ENCODE measurements around the gene ARHGAP18.
"Not testable (repeated sequence)": the region's sequence is repeated elsewhere in the genome, so short reads cannot be mapped to it uniquely, and the experiment has no call there.

The ARHGAP18 gene

GRCh38 chr6:129597023-129597713 is 112.8 kb downstream of the ARHGAP18 start:
- DNase-seq (ENCODE audit: low read depth in 2 of 3, low spot score in 1 of 3) = no peak

- DNase-seq (ENCODE audit: low read depth in 2 of 3, low spot score in 1 of 3) = no peak
Measured at GRCh38 chr6:129596522-129596921, 113.5 kb downstream of the ARHGAP18 start.

- no peak for DNase-seq (ENCODE audit: low read depth in 2 of 3, low spot score in 1 of 3)
Measured at GRCh38 chr6:129593233-129593564, 116.8 kb downstream of the ARHGAP18 start.

DNA sequence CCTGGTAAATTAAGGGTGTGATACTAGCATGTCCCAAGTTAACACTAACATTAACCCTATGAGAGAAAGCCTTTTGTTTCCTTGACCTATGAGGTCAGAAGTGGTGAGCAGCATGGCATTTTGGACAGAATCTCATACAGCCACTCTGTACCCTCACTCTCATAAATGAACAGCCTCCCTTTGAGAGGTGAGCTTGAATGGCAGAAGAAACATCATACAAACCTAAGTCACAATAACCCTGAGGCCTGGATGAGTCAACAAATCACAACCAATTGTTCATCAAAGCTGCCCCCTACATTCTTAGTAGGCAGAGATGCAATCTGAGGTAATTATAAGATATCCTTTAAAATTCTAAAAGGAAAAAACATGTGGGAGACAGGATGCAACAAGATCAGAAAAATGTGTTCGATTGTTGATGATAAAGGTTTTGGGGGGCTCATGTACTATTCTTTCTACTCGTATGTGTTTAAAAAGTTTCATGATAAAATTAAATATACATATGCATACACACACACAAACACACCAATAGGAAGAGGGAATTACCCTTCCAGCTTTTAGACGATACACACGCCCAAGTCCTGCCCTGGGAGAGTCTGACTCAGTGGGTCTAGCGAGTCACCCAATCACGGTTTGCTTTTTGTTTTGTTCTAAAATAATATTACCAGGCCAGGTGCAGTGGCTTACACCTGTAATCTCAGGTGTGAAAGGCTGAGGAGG is 117.3 kb downstream of the ARHGAP18 start:
- DNase-seq (ENCODE audit: low read depth in 2 of 3, low spot score in 1 of 3) = no peak

DNA sequence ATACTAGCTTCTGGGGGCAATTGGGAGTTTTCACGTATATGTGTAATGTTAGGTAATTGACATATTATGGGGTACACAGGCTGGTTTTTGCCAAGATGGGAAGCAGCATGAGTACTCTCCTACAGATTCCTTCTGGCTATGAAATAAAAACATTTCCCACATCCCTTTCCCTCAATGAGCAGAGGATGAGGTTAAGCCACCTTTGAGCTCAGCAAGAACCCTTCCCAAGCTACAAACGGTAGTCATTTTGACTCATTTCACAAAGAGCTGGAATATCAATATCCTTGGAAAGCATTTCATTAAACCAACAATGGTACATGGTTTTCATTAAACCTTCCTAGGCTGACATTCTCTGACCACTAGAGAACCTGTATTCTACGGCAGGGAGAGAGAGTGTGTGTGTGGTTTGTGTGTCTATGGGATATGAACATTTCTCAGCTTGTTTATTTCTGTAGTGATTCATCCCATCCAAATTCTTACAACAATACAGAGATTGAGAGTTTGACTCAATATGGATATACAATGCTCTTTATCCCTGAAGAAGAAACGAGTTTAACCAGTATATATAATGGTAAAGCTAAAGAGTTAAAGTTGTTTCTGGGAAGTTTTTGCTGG is 119.5 kb downstream of the ARHGAP18 start:
- DNase-seq (ENCODE audit: low read depth in 2 of 3, low spot score in 1 of 3) = no peak

DNA sequence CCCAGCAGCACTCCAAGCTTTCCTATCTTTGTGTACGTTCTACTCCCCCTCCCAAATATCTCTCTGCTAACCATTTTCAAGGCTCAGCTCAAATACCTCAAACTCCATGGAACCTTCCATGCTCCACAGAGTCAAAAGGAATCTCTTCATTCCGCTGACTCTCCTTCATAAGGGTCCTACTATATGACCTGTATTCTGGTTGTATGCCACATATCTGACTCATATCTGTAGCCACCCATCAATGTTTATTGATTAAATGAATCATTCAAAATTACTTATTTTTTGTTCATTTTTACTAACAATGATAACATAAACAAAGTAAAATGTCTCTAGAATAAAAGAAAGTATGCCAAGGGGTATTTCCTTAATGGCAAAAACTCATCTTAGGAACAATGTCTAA is 123.2 kb downstream of the ARHGAP18 start:
- DNase-seq (ENCODE audit: low read depth in 2 of 3, low spot score in 1 of 3) = no peak

- DNase-seq (ENCODE audit: low read depth in 2 of 3, low spot score in 1 of 3) = no peak
Measured at GRCh38 chr6:129583866-129584265, 126.1 kb downstream of the ARHGAP18 start.

DNA sequence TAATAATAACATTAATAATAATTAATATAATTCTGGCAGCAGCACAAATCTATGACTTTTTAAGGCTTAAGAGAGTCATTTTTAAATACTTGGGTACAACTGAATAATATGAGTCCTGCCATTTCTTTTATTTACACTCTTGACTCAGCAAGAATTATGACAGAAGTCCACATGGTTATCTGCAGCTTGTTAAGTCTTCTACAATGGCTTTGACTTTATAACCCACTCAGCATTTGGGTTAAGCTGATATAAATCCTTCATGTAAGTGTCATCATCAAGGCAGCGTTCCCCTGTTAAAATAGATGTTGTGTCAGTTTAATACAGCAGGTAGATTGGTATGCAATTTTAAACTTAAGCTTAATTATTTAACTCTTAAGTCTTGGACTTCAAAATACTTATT is 131.7 kb downstream of the ARHGAP18 start:
- no peak for DNase-seq (ENCODE audit: low read depth in 2 of 3, low spot score in 1 of 3)

DNA sequence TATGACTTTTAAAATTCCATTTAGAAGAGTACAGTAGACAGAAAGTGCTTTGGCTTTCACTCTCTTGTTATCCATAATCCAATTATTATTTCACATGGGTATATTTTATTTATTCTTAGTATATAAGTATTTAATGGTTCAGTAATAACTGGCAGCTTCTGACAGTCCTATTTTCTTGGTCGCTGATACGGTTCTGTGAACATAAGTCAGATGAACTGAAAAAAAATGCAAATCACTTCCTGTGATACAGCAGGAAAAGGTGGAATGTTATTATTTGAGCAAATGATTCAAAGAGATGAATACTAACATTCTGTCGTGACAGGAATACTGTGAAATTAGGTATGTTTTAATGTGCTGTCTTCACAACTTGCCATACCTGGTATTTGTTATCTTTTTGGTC is 132.3 kb downstream of the ARHGAP18 start:
- DNase-seq (ENCODE audit: low read depth in 2 of 3, low spot score in 1 of 3) = no peak

DNA sequence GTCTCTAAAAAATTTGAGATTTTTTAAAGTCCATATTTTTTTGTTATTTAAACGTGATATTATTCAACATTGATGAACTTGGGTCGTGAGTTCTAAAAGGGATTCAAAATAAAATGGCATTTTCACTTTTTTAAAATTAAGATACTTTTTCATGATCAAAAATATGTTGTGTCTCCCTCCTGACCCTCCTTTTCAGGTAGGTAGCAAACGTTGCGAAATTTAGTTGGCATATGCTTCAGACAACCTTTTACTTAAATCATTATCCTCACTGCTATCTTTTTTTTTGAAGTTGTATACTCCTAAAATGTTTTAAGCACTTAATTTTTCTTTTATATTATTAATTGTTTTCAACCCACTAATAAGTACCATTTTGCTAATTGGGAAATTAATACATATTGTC is 133.5 kb downstream of the ARHGAP18 start:
- no peak for DNase-seq (ENCODE audit: low read depth in 2 of 3, low spot score in 1 of 3)

DNA sequence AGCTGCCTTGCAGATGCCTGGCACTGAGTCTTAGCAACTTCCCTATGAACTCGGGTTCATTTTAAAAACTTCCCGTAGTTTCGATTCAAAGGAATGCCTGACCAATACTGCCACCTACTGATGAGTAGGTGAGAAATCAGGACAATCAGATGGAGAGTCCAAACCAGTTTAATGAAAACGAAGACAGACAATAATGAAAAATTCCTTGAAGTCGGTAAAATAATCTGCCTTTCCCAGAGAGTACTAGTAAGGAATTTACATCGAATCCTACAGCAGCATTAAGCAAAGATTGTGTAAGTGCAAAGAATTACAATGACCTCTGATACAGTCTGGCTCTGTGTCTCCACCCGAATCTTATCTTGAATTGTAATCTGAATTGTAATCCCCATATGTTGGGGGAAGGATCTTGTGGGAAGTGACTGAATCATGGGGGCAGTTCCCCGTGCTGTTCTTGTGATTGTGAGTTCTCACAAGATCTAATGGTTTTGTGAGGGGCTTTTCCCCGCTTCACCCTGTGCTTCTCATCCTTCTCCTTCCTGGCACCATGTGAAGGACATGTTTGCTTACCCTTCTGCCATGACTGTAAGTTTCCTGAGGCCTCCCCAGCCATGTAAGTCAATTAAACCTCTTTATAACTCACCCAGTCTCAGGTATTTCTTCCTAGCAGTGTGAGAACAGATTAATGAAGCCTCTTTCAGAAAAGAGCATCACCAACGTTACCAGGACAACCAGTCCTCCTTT is 134.4 kb downstream of the ARHGAP18 start:
- DNase-seq (ENCODE audit: low read depth in 2 of 3, low spot score in 1 of 3) = no peak

DNA sequence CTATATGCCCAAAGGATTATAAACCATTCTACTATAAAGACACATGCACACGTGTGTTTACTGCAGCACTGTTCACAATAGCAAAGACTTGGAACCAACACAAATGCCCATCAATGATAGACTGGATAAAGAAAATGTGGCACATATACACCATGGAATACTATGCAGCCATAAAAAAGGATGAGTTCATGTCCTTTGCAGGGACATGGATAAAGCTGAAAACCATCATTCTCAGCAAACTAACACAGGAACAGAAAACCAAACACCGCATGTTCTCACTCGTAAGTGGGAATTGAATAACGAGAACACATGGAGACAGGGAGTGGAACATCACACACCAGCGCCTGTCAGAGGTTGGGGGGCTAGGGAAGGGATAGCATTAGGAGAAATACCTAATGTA is 135.4 kb downstream of the ARHGAP18 start:
- DNase-seq (ENCODE audit: low read depth in 2 of 3, low spot score in 1 of 3) = not testable (repeated sequence)

- DNase-seq (ENCODE audit: low read depth in 2 of 3, low spot score in 1 of 3) = not testable (repeated sequence)
Measured at GRCh38 chr6:129570929-129571328, 139.0 kb downstream of the ARHGAP18 start.

DNA sequence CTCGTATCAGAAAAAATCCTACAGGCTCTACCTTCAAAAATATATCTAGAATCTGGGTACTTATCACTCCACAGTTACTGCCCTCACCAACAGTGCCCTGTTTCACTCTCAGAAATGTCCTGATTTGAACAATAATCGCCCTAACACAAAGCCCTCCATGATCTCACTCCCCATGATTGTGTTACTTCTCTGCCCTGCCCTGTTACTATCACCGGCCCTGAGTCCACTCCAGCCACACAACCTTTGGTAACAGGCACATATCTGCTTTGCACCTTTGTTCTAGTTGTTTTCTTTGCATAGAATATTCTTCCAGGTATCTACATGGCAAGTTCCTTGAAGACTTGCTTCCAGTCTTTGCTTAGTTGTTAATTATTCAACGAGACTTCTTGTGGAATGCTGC is 142.0 kb downstream of the ARHGAP18 start:
- no peak for DNase-seq (ENCODE audit: low read depth in 2 of 3, low spot score in 1 of 3)

DNA sequence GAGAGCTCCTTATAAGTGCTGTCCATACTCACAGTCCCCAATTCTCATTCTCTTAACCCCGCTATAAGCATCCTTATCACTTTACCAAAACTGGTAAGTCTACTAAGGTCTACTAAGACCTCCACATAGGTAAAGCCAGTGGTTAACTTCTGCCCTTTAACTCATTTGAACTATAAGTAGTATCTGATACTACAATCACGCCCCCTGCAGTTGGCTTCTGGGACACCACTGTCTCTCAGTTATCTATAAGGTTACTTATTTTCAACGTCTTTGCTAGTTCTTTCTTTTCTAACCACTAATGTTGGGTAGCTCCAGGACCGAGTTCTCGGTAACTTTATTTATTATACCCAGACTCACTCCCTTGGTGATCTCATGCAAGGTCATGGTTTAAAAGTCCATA is 142.6 kb downstream of the ARHGAP18 start:
- DNase-seq (ENCODE audit: low read depth in 2 of 3, low spot score in 1 of 3) = peak; percentile 8 to 48 (median 17)

DNA sequence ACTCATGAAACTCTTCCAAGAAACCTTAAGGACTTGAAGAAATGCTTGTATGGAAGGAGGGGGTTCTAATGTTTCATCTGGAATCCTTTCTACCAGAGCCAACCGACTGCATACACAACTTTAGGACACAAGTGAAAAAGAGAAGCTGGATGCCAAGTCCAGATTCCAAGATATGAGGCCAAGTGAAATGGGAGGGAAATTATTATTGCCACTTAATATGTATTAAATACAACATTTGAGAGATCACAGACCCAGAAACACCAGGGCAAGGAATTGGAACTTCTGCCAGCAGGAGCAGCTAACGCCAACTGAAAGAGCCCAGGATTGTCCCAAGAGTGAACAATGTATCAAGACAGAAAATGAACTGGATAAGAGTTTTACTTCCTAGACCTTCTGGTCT is 144.2 kb downstream of the ARHGAP18 start:
- no peak for DNase-seq (ENCODE audit: low read depth in 2 of 3, low spot score in 1 of 3)

GRCh38 chr6:129565366-129565765 is 144.6 kb downstream of the ARHGAP18 start:
- no peak for DNase-seq (ENCODE audit: low read depth in 2 of 3, low spot score in 1 of 3)

GRCh38 chr6:129558248-129558647 is 151.7 kb downstream of the ARHGAP18 start:
- no peak for DNase-seq (ENCODE audit: low read depth in 2 of 3, low spot score in 1 of 3)

- DNase-seq (ENCODE audit: low read depth in 2 of 3, low spot score in 1 of 3) = no peak
Measured at GRCh38 chr6:129555206-129555832, 154.7 kb downstream of the ARHGAP18 start.

- no peak for DNase-seq (ENCODE audit: low read depth in 2 of 3, low spot score in 1 of 3)
Measured at GRCh38 chr6:129552413-129552812, 157.6 kb downstream of the ARHGAP18 start.

GRCh38 chr6:129551486-129551885 is 158.5 kb downstream of the ARHGAP18 start:
- DNase-seq (ENCODE audit: low read depth in 2 of 3, low spot score in 1 of 3) = no peak

Measured in stimulated activated CD4-positive, alpha-beta T cell treated with anti-CD3 and anti-CD28 coated beads, Interleukin-12 subunit alpha, Interleukin-12 subunit beta, amount 100 ng/mL, for 48 hours (primary cell).